ENCODE measurements around the gene KLK11. TPM values are rescaled to one million over a fixed set of nuclear protein-coding genes. Genes with fewer than 3 reads are reported as not detected.

The KLK11 gene
- total and polyA plus RNA-seq, 2 experiments from 2014 or later, result not detected

- Histone ChIP-seq H3K27me3 (peaks cover 3% of the 10 kb centered on the region), H3K4me3 (no peak overlapping the region), H3K27ac (no peak overlapping the region), H3K36me3 (no peaks in the 10 kb centered on the region), H3K4me1 (ENCODE audit: low read depth) (no peaks in the 10 kb centered on the region), H3K9me3 (ENCODE audit: low read depth) (no peaks in the 10 kb centered on the region)
- no peak for TF ChIP-seq CTCF (IDR thresholded peaks at IDR 0.05; ENCODE audit: low read depth, low read length)
- DNase-seq (ENCODE audit: low read depth in 1 of 2, low spot score in 1 of 2), result no peak
These were observed 3.3 kb upstream of the KLK11 start for GRCh38 chr19:51029718-51030117.

GRCh38 chr19:51027873-51028272, 1.5 kb upstream of the KLK11 start:
- Histone ChIP-seq H3K27ac (no peak overlapping the region), H3K4me1 (ENCODE audit: low read depth) (no peaks in the 10 kb centered on the region), H3K9me3 (ENCODE audit: low read depth) (no peaks in the 10 kb centered on the region), H3K36me3 (no peaks in the 10 kb centered on the region), H3K27me3 (peaks cover 9% of the 10 kb centered on the region), H3K4me3 (no peak overlapping the region)
- no peak for TF ChIP-seq CTCF (IDR thresholded peaks at IDR 0.05; ENCODE audit: low read depth, low read length)
- no peak for DNase-seq (ENCODE audit: low read depth in 1 of 2, low spot score in 1 of 2)

- H3K27me3 ChIP-seq, result peaks cover 9% of the 10 kb centered on the region
- H3K36me3 ChIP-seq, result no peaks in the 10 kb centered on the region
- no peak for TF ChIP-seq CTCF (IDR thresholded peaks at IDR 0.05; ENCODE audit: low read depth, low read length)
- H3K9me3 ChIP-seq (ENCODE audit: low read depth), result no peaks in the 10 kb centered on the region
- DNase-seq (ENCODE audit: low read depth in 1 of 2, low spot score in 1 of 2), result no peak
- H3K4me3 ChIP-seq, result no peak overlapping the region
- no peaks in the 10 kb centered on the region for H3K4me1 ChIP-seq (ENCODE audit: low read depth)
- no peak overlapping the region for H3K27ac ChIP-seq
These were observed 850 bp upstream of the KLK11 start for GRCh38 chr19:51027126-51027806.

- DNase-seq (ENCODE audit: low read depth in 1 of 2, low spot score in 1 of 2), result no peak
- Histone ChIP-seq H3K27ac (no peak overlapping the region), H3K36me3 (no peaks in the 10 kb centered on the region), H3K4me3 (no peak overlapping the region), H3K27me3 (peaks cover 9% of the 10 kb centered on the region), H3K9me3 (ENCODE audit: low read depth) (no peaks in the 10 kb centered on the region), H3K4me1 (ENCODE audit: low read depth) (no peaks in the 10 kb centered on the region)
- TF ChIP-seq CTCF (IDR thresholded peaks at IDR 0.05; ENCODE audit: low read depth, low read length), result no peak
These were observed 435 bp downstream of the KLK11 start for GRCh38 chr19:51025809-51026553.

GRCh38 chr19:51025401-51025800, 1.0 kb downstream of the KLK11 start:
- no peaks in the 10 kb centered on the region for H3K4me1 ChIP-seq (ENCODE audit: low read depth)
- TF ChIP-seq CTCF (IDR thresholded peaks at IDR 0.05; ENCODE audit: low read depth, low read length), result no peak
- H3K27me3 ChIP-seq, result peaks cover 11% of the 10 kb centered on the region
- no peak for DNase-seq (ENCODE audit: low read depth in 1 of 2, low spot score in 1 of 2)
- H3K9me3 ChIP-seq (ENCODE audit: low read depth), result no peaks in the 10 kb centered on the region
- H3K27ac ChIP-seq, result no peak overlapping the region
- no peak overlapping the region for H3K4me3 ChIP-seq
- no peaks in the 10 kb centered on the region for H3K36me3 ChIP-seq

Data from cardiac muscle cell (in vitro differentiated cells and primary cell).